K562 (cell line): ENCODE data around the gene AGPAT1. TPM values are rescaled to one million over a fixed set of nuclear protein-coding genes. Genes with fewer than 3 reads are reported as not detected.

Experiments
- ATAC-seq: fragments of 200-7000 bp; cut with Tn5 transposase; 3 replicates; pipeline ENCODE4 v1.9.1; 2020; ENCODE audit warnings: moderate library complexity
- BruUV-seq: library from RNA; stranded (reverse); fragments of 400-500 nt; replicated peaks from 2 replicates; lab custom pipeline; 2021; lab: Mats Ljungman, UMichigan
- CTCF ChIA-PET: fragments of 300-600 bp; formaldehyde crosslinking; extraction: SDS; loops from one replicate; lab custom pipeline; 2021; ENCODE audit warnings: low intra/inter-chr PET ratio; lab: Yijun Ruan, JAX
- POLR2A ChIA-PET: fragments of 300-600, 350-650 bp; sonication (Branson Sonifier 250); formaldehyde crosslinking; extraction: SDS; loops from one replicate; lab custom pipeline; 2021; ENCODE audit warnings: antibody characterized with exemption, inconsistent platforms; lab: Yijun Ruan, JAX
- DNase-seq, 4 experiments: peaks; one replicate each; pipeline versions ENCODE4 v3.0.0 to v3.0.0-alpha.2; 2011 to 2018; ENCODE audit warnings: low spot score in 3 of 4, mixed read lengths in 3 of 4; ENCODE audit errors: extremely low read depth in 1 of 4
- FAIRE-seq: peaks from 2 replicates; lab custom pipeline; 2011; peaks lifted over from hg19 to GRCh38; lab: Jason Lieb, UNC
- H2AFZ ChIP-seq: 2 replicates; pipeline ENCODE4 v1.6.0; 2011; ENCODE audit warnings: low read depth, low read length, control low read depth, inconsistent platforms
- H3K27ac ChIP-seq: fragments of 200-600 bp; 3 replicates; pipeline ENCODE4 v1.8.0; 2011; ENCODE audit warnings: low read depth, mild to moderate bottlenecking, control low read depth, inconsistent platforms, low read length, moderate library complexity, mixed read lengths; ENCODE audit errors: extremely low read depth
- H3K27me3 ChIP-seq, 2 experiments: fragments of 300-600 bp in 1 of 2; 2 replicates in 1 of 2; 3 replicates in 1 of 2; pipeline versions ENCODE4 v1.6.0 to v1.8.0; 2011; ENCODE audit warnings: inconsistent platforms in 2 of 2, low read length in 2 of 2, mild to moderate bottlenecking in 1 of 2, mixed read lengths in 1 of 2, moderate library complexity in 1 of 2; ENCODE audit not compliant: control insufficient read depth in 2 of 2, insufficient read depth in 2 of 2
- H3K36me3 ChIP-seq: fragments of 300-600 bp; 3 replicates; pipeline ENCODE4 v1.8.0; 2011; ENCODE audit warnings: mild to moderate bottlenecking, low read length, inconsistent platforms; ENCODE audit not compliant: control insufficient read depth, insufficient read depth
- H3K4me1 ChIP-seq, 2 experiments: fragments of 200-600 bp in 1 of 2; replicated peaks in 1 of 2; 2 replicates in 1 of 2; 3 replicates in 1 of 2; pipeline versions ENCODE4 v1.5.1 to v1.8.0; 2011; ENCODE audit warnings: inconsistent platforms in 2 of 2, low read length in 2 of 2, mild to moderate bottlenecking in 1 of 2, mixed read lengths in 1 of 2, moderate library complexity in 1 of 2; ENCODE audit not compliant: control insufficient read depth in 2 of 2, insufficient read depth in 2 of 2
- H3K4me2 ChIP-seq: 2 replicates; pipeline ENCODE4 v1.6.1; 2011; ENCODE audit warnings: low read length, control low read depth, inconsistent platforms, mixed read lengths; ENCODE audit not compliant: insufficient read depth
- H3K4me3 ChIP-seq: fragments of 200-600 bp; sonication (generic), shearing (Covaris generic); 2 replicates; pipeline ENCODE4 v1.5.1; 2016; ENCODE audit warnings: control low read depth, inconsistent platforms
- H3K79me2 ChIP-seq: fragments of 200-600 bp; 3 replicates; pipeline ENCODE4 v1.8.0; 2011; ENCODE audit warnings: low read length, inconsistent platforms; ENCODE audit not compliant: control insufficient read depth, insufficient read depth
- H3K9ac ChIP-seq, 2 experiments: 2 replicates each; pipeline versions ENCODE4 v1.6.0 to v1.6.1; 2011; ENCODE audit warnings: low read depth in 2 of 2, low read length in 2 of 2, control low read depth in 1 of 2, inconsistent platforms in 1 of 2, mild to moderate bottlenecking in 1 of 2, mixed read lengths in 1 of 2; ENCODE audit not compliant: insufficient read depth in 1 of 2
- H3K9me1 ChIP-seq: one replicate; pipeline ENCODE4 v1.6.0; 2011; ENCODE audit warnings: inconsistent platforms, mild to moderate bottlenecking, low read length, moderate library complexity; ENCODE audit not compliant: control insufficient read depth, insufficient read depth
- H3K9me3 ChIP-seq: replicated peaks from 2 replicates; pipeline ENCODE4 v1.5.1; 2011; ENCODE audit warnings: low read depth, low read length, inconsistent platforms; ENCODE audit not compliant: control insufficient read depth, insufficient read depth
- H4K20me1 ChIP-seq: replicated peaks from 2 replicates; pipeline ENCODE4 v1.6.1; 2011; ENCODE audit warnings: low read length, inconsistent platforms, mixed read lengths; ENCODE audit not compliant: control insufficient read depth, insufficient read depth
- ARID1B ChIP-seq: fragments of 450-650 bp; IDR thresholded peaks from 2 replicates; pipeline ENCODE4 v1.6.1; 2016; ENCODE audit warnings: antibody characterized with exemption, mild to moderate bottlenecking, inconsistent platforms
- KAT7 ChIP-seq: sonication (generic); formaldehyde crosslinking; IDR thresholded peaks from 2 replicates; pipeline ENCODE4 v1.8.0; 2022; ENCODE audit warnings: missing genetic modification reagents, mild to moderate bottlenecking, borderline replicate concordance
- MAZ ChIP-seq, 2 experiments: fragments of 450-650 bp in 1 of 2; sonication (generic) in 1 of 2; formaldehyde crosslinking; IDR thresholded peaks in 1 of 2; conservative IDR thresholded peaks in 1 of 2; 2 replicates each; pipeline versions ENCODE4 v1.4.0 to v1.5.0; 2020; ENCODE audit warnings: mild to moderate bottlenecking in 1 of 2, missing genetic modification reagents in 1 of 2
- MEF2A ChIP-seq: IDR thresholded peaks from 2 replicates; pipeline ENCODE4 v1.6.1; 2011; ENCODE audit warnings: low read depth, mild to moderate bottlenecking, low read length, moderate library complexity; ENCODE audit not compliant: control insufficient read depth
- NFYB ChIP-seq: IDR thresholded peaks from 2 replicates; pipeline ENCODE4 v1.6.1; 2011; ENCODE audit warnings: mild to moderate bottlenecking, moderate library complexity; ENCODE audit not compliant: insufficient read length; ENCODE audit errors: extremely low read depth
- POLR2AphosphoS2 ChIP-seq: IDR thresholded peaks from 2 replicates; pipeline ENCODE4 v1.6.1; 2012; ENCODE audit warnings: low read length, improper control_type of control experiment
- POLR2G ChIP-seq: fragments of 200-400 bp; formaldehyde crosslinking; IDR thresholded peaks from 2 replicates; pipeline ENCODE4 v1.6.1; 2017; ENCODE audit warnings: low read depth, mild to moderate bottlenecking, antibody characterized with exemption, low read length, moderate library complexity
- RBFOX2 ChIP-seq: fragments of 200-400 bp; formaldehyde crosslinking; IDR thresholded peaks from 2 replicates; pipeline ENCODE4 v1.6.1; 2017; ENCODE audit warnings: low read depth, mild to moderate bottlenecking, low read length, moderate library complexity
- ZBTB1 ChIP-seq: sonication (generic); formaldehyde crosslinking; IDR thresholded peaks from 2 replicates; pipeline ENCODE4 v1.8.1; 2023; ENCODE audit warnings: missing genetic modification reagents, low read depth, mild to moderate bottlenecking, borderline replicate concordance
- ZNF175 ChIP-seq: fragments of 200-800 bp; sonication (Bioruptor generic); IDR thresholded peaks from 2 replicates; pipeline ENCODE4 v1.6.1; 2016; ENCODE audit warnings: low read depth, mild to moderate bottlenecking, missing genetic modification characterization, missing compliant biosample characterization
- WGBS: fragments of 100-300 bp; shearing (Covaris generic); methylation state at CpG from one replicate; pipeline ENCODE4 v1.1.6; 2016; ENCODE audit warnings: low coverage, mixed read lengths; ENCODE audit not compliant: insufficient coverage; ENCODE audit errors: missing lambda C conversion rate; 5-methylcytosine and 5-hydroxymethylcytosine counted together
- in situ Hi-C: fragments of 300-500 bp; cut with MboI; formaldehyde crosslinking; loops from 4 replicates; pipeline ENCODE4 v1.15.0; 2018; ENCODE audit warnings: inconsistent platforms, mixed read lengths
- intact Hi-C: fragments of 100-400 bp; cut with micrococcal nuclease; formaldehyde crosslinking; loops from 2 replicates; pipeline ENCODE4 v1.14.2; 2022
- polyA plus RNA-seq, 8 experiments: library from polyadenylated mRNA; depleted of rRNA in 4 of 8; stranded (reverse) in 5 of 8; unstranded in 3 of 8; fragments of >200 nt; fragmentation: Nextera tagmentation in 2 of 8; fragmentation: Illumina TruSeq in 1 of 8; extraction: Ambion mirVana in 2 of 8; extraction: Trizol in 1 of 8; gene quantifications; 2 replicates each; pipeline versions ENCODE4 v1.2.1 to v1.2.3, GENCODE V29; 2011 to 2014; ENCODE audit warnings: inconsistent platforms in 1 of 8, missing spikeins in 1 of 8
- total RNA-seq, 7 experiments: library from RNA; depleted of rRNA in 6 of 7; stranded (reverse); fragments of >200 nt in 6 of 7; fragmentation: Illumina TruSeq in 2 of 7; extraction: Trizol in 2 of 7; gene quantifications; 2 replicates each; pipeline versions ENCODE4 v1.2.1 to v1.2.3, GENCODE V29; 2011 to 2021; ENCODE audit warnings: low replicate concordance in 1 of 7
- TF ChIP-seq, protein P1 (sequence below): fragments of 200-400 bp; formaldehyde crosslinking; IDR thresholded peaks from 2 replicates; pipeline ENCODE4 v1.6.1; 2017; ENCODE audit warnings: mild to moderate bottlenecking, low read depth, low read length, moderate library complexity

The AGPAT1 gene
- total and polyA plus RNA-seq, 9 of the 15 experiments (the other 6 are each of a cell fraction or from before 2014, with no cell fraction given): 37.9 to 176 (median 69.4) TPM

GRCh38 chr6:32181915-32182529 is 6.1 kb upstream of the AGPAT1 start (continued):
- 0 out of 2 replicates have a peak, but pooled peaks have one; percentile 24 for TF ChIP-seq ARID1B
- TF ChIP-seq MEF2A: no peak
- TF ChIP-seq MAZ (CRISPR knock-in tag; conservative IDR thresholded peaks at IDR 0.05 in 1 of 2, IDR thresholded peaks at IDR 0.05 in 1 of 2): peak; percentile 14 to 35; a peak in 3 of 4 replicates

DNA sequence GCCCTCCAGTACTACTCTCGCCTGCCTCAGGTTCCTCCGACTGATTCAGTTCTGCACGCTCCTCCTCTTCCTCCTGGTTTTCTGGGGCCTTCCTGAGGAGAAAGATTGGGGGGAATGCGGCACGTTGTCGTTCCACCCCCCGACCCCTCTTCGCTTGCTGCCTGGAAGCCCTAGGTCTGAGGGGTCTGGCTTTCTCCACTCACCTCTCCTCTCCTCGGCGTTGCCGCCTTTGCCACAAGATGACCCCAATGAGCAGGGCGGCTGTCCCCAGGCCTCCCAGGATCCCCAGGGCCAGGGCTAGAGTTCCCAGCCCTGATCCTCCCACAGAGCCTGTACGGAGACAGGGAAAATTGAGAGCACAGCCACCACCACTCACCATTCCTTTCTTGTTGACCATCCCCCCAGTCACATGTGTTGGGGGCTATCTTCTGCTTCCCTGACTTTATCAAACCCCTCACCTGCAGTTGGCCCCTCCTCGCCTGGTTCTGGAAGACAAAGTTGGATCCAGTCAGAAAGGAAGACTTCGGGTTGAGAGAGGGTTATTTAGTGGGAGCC is 5.3 kb upstream of the AGPAT1 start:
- Histone ChIP-seq H3K9me3 (no peaks in the 10 kb centered on the region), H3K4me3 (no peak overlapping the region), H3K79me2 (peaks cover 53% of the 10 kb centered on the region), H3K36me3 (peaks cover 57% of the 10 kb centered on the region; the same call in 2 of the 3 replicates), H3K9me1 (peaks cover 7% of the 10 kb centered on the region), H3K27ac (no peak overlapping the region; the same call in 2 of the 3 replicates), H4K20me1 (no peaks in the 10 kb centered on the region), H3K4me1 (peaks cover 52 to 54% of the 10 kb centered on the region in 2 experiments)
- no peak for FAIRE-seq
- intact Hi-C loops: no loop called here
- POLR2A ChIA-PET: interaction anchor here (1.9 kb wide), 1 partner anchor 52 kb away, joined by 20 read pairs; the partner anchor contains the start of genes ATF6B and FKBPL
- DNase-seq: no peak
- no TSS peak for BruUV-seq
- no peak for ATAC-seq
- in situ Hi-C loops: no loop called here
- CTCF ChIA-PET: interaction anchor here (0.6 to 1.3 kb wide), 2 partner anchors 17 to 62 kb away, joined by 3 to 5 read pairs; no protein-coding TSS in a partner anchor
- peak; percentile 39; the same call in 1 of the 2 replicates for TF ChIP-seq POLR2G
- TF ChIP-seq, protein P1, sequence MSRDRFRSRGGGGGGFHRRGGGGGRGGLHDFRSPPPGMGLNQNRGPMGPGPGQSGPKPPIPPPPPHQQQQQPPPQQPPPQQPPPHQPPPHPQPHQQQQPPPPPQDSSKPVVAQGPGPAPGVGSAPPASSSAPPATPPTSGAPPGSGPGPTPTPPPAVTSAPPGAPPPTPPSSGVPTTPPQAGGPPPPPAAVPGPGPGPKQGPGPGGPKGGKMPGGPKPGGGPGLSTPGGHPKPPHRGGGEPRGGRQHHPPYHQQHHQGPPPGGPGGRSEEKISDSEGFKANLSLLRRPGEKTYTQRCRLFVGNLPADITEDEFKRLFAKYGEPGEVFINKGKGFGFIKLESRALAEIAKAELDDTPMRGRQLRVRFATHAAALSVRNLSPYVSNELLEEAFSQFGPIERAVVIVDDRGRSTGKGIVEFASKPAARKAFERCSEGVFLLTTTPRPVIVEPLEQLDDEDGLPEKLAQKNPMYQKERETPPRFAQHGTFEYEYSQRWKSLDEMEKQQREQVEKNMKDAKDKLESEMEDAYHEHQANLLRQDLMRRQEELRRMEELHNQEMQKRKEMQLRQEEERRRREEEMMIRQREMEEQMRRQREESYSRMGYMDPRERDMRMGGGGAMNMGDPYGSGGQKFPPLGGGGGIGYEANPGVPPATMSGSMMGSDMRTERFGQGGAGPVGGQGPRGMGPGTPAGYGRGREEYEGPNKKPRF: no peak
- peak; percentile 44; the same call in 1 of the 2 replicates for TF ChIP-seq ZBTB1
- TF ChIP-seq POLR2AphosphoS2: peak; percentile 52; the same call in 1 of the 2 replicates
- TF ChIP-seq ZNF175 (CRISPR knock-in tag): no peak
- no peak for TF ChIP-seq NFYB
- TF ChIP-seq KAT7 (CRISPR knock-in tag): 0 out of 2 replicates have a peak, but pooled peaks have one; percentile 27
- peak; percentile 54 for TF ChIP-seq RBFOX2
- TF ChIP-seq, all 486 proteins: peak for 5
- Histone ChIP-seq H3K4me2 (peak overlapping the region; percentile 17; the same call in 1 of the 2 replicates), H3K27me3 (no peaks in the 10 kb centered on the region), H2AFZ (no peak overlapping the region), H3K9ac (peak overlapping the region; percentile 35 to 86; a peak in 3 of 4 replicates)
- 88% methylated on average over 14 of the region's 15 CpGs for WGBS
